NCI-H146 treated with DMSO at 0.1 percent for 48 hours (cell line): ENCODE results near the gene ZNF827.

ENCODE experiments used
- DNase-seq: peaks from one replicate; lab custom pipeline; 2025; ENCODE audit not compliant: unreplicated experiment; lab: John Stamatoyannopoulos, UW

The ZNF827 gene

GRCh38 chr4:145938618-145939440, at the start of gene ZNF827:
Gene ZNF827, minus strand, starts transcription at chr4:145938823. Its CDS starts 416 bp downstream, at chr4:145938407.
- DNase-seq = peak; percentile 45

- no peak for DNase-seq
Measured at GRCh38 chr4:145984563-145984962, 45.9 kb upstream of the ZNF827 start.

GRCh38 chr4:145982791-145983190, 44.2 kb upstream of the ZNF827 start:
- no peak for DNase-seq

GRCh38 chr4:145979160-145979559, 40.5 kb upstream of the ZNF827 start:
- DNase-seq = no peak

GRCh38 chr4:145976680-145977079, 38.1 kb upstream of the ZNF827 start:
- DNase-seq = no peak

- no peak for DNase-seq
Measured at GRCh38 chr4:145960012-145960411, 21.4 kb upstream of the ZNF827 start.

GRCh38 chr4:145957302-145957701, 18.7 kb upstream of the ZNF827 start:
- DNase-seq = no peak

GRCh38 chr4:145956288-145956890, 17.8 kb upstream of the ZNF827 start:
- DNase-seq = peak; percentile 26

- no peak for DNase-seq
Measured at GRCh38 chr4:145954924-145955339, 16.3 kb upstream of the ZNF827 start.

- no peak for DNase-seq
Measured at GRCh38 chr4:145951931-145952330, 13.3 kb upstream of the ZNF827 start.

GRCh38 chr4:145945431-145946155, 7.0 kb upstream of the ZNF827 start:
- no peak for DNase-seq

- DNase-seq = no peak
Measured at GRCh38 chr4:145944886-145945285, 6.3 kb upstream of the ZNF827 start.

GRCh38 chr4:145939856-145940255, 1.2 kb upstream of the ZNF827 start:
- DNase-seq = no peak

GRCh38 chr4:145939441-145939750, 773 bp upstream of the ZNF827 start:
- no peak for DNase-seq

GRCh38 chr4:145937971-145938611, 532 bp downstream of the ZNF827 start:
- no peak for DNase-seq

GRCh38 chr4:145936997-145937901, 1.4 kb downstream of the ZNF827 start:
- DNase-seq = peak; percentile 26

- DNase-seq = peak; percentile 30
Measured at GRCh38 chr4:145936142-145936996, 2.3 kb downstream of the ZNF827 start.

- no peak for DNase-seq
Measured at GRCh38 chr4:145935253-145936141, 3.1 kb downstream of the ZNF827 start.
